DOHH2 (cell line): ENCODE data around the gene GMPR.

Experiments
- H3F3A ChIP-seq: fragments of 200-600 bp; sonication (generic), shearing (Covaris generic); 2 replicates; pipeline ENCODE4 v1.6.0; 2016; ENCODE audit warnings: antibody characterized with exemption, mild to moderate bottlenecking; ENCODE audit not compliant: control insufficient read depth, insufficient read depth
- H3K27ac ChIP-seq: fragments of 200-600 bp; sonication (generic); 2 replicates; pipeline ENCODE4 v1.5.1; 2014; ENCODE audit warnings: low read depth, mild to moderate bottlenecking, low read length, moderate library complexity
- H3K27me3 ChIP-seq: fragments of 200-600 bp; sonication (generic); 2 replicates; pipeline ENCODE4 v1.6.1; 2014; ENCODE audit warnings: mild to moderate bottlenecking, low read length, mixed read lengths; ENCODE audit not compliant: control insufficient read depth
- H3K36me3 ChIP-seq: fragments of 200-600 bp; sonication (generic); 2 replicates; pipeline ENCODE4 v1.6.1; 2014; ENCODE audit warnings: mild to moderate bottlenecking, low read length, moderate library complexity, mixed read lengths; ENCODE audit not compliant: control insufficient read depth
- H3K4me1 ChIP-seq: fragments of 200-600 bp; sonication (generic); 2 replicates; pipeline ENCODE4 v1.6.1; 2014; ENCODE audit warnings: mild to moderate bottlenecking, low read length, mixed read lengths; ENCODE audit not compliant: control insufficient read depth
- H3K4me2 ChIP-seq: fragments of 200-600 bp; sonication (generic); 2 replicates; pipeline ENCODE4 v1.6.0; 2014; ENCODE audit warnings: mild to moderate bottlenecking, low read length, moderate library complexity
- H3K4me3 ChIP-seq: fragments of 200-600 bp; sonication (generic); 2 replicates; pipeline ENCODE4 v1.5.1; 2014; ENCODE audit warnings: mild to moderate bottlenecking, low read length, mixed read lengths
- H3K79me2 ChIP-seq: fragments of 200-600 bp; sonication (generic); 2 replicates; pipeline ENCODE4 v1.6.1; 2014; ENCODE audit warnings: mild to moderate bottlenecking, low read length, mixed read lengths; ENCODE audit not compliant: control insufficient read depth
- H3K9me2 ChIP-seq: fragments of 200-600 bp; sonication (generic); replicated peaks from 2 replicates; pipeline ENCODE4 v1.6.1; 2014; ENCODE audit warnings: mild to moderate bottlenecking, low read length, mixed read lengths; ENCODE audit not compliant: control insufficient read depth
- H3K9me3 ChIP-seq: fragments of 200-600 bp; sonication (generic); 2 replicates; pipeline ENCODE4 v1.6.1; 2014; ENCODE audit warnings: antibody characterized with exemption, low read length, mixed read lengths; ENCODE audit not compliant: control insufficient read depth, insufficient read depth
- H4K20me1 ChIP-seq: fragments of 200-600 bp; sonication (generic); 2 replicates; pipeline ENCODE4 v1.6.0; 2014; ENCODE audit warnings: low read depth, mild to moderate bottlenecking, antibody characterized with exemption, low read length, moderate library complexity; ENCODE audit not compliant: control insufficient read depth, insufficient read depth
- CTCF ChIP-seq: fragments of 200-600 bp; sonication (generic); IDR thresholded peaks from one replicate; pipeline ENCODE4 v1.5.1; 2014; ENCODE audit warnings: antibody characterized with exemption, mild to moderate bottlenecking, low read depth, low read length; ENCODE audit not compliant: poor library complexity, severe bottlenecking
- EZH2phosphoT487 ChIP-seq: fragments of 200-600 bp; sonication (generic); IDR thresholded peaks from 2 replicates; pipeline ENCODE4 v1.6.1; 2017; ENCODE audit warnings: borderline replicate concordance, mild to moderate bottlenecking, antibody characterized with exemption, low read length, moderate library complexity, mixed read lengths

Gene GMPR

GRCh38 chr6:16253399-16254144 lies 15.2 kb downstream of the GMPR start:
- Histone ChIP-seq H4K20me1 (no peaks in the 10 kb centered on the region), H3K27me3 (peaks cover 3% of the 10 kb centered on the region; the same call in 1 of the 2 replicates), H3K79me2 (no peaks in the 10 kb centered on the region), H3F3A (no peaks in the 10 kb centered on the region), H3K4me2 (no peak overlapping the region), H3K36me3 (no peaks in the 10 kb centered on the region), H3K27ac (no peak overlapping the region), H3K9me3 (no peaks in the 10 kb centered on the region), H3K4me1 (no peaks in the 10 kb centered on the region), H3K4me3 (no peak overlapping the region), H3K9me2 (no peaks in the 10 kb centered on the region)
- TF ChIP-seq EZH2phosphoT487 = no peak

GRCh38 chr6:16254535-16254934 lies 16.1 kb downstream of the GMPR start:
- H3K27ac ChIP-seq = no peak overlapping the region
- H3K4me1 ChIP-seq = no peaks in the 10 kb centered on the region
- H3K9me3 ChIP-seq = no peaks in the 10 kb centered on the region
- no peaks in the 10 kb centered on the region for H3K9me2 ChIP-seq
- no peaks in the 10 kb centered on the region for H3K79me2 ChIP-seq
- H3K4me3 ChIP-seq = no peak overlapping the region
- no peaks in the 10 kb centered on the region for H3K36me3 ChIP-seq
- H3K4me2 ChIP-seq = no peak overlapping the region
- TF ChIP-seq CTCF = no peak
- no peak for TF ChIP-seq EZH2phosphoT487
- no peaks in the 10 kb centered on the region for H4K20me1 ChIP-seq
- no peaks in the 10 kb centered on the region for H3F3A ChIP-seq
- peaks cover 3% of the 10 kb centered on the region; the same call in 1 of the 2 replicates for H3K27me3 ChIP-seq

- H3F3A ChIP-seq = no peaks in the 10 kb centered on the region
- peaks cover 3% of the 10 kb centered on the region; the same call in 1 of the 2 replicates for H3K27me3 ChIP-seq
- no peak overlapping the region for H3K27ac ChIP-seq
- H3K9me3 ChIP-seq = no peaks in the 10 kb centered on the region
- H3K4me2 ChIP-seq = no peak overlapping the region
- H3K36me3 ChIP-seq = no peaks in the 10 kb centered on the region
- H3K4me3 ChIP-seq = no peak overlapping the region
- H4K20me1 ChIP-seq = no peaks in the 10 kb centered on the region
- H3K4me1 ChIP-seq = no peaks in the 10 kb centered on the region
- no peak for TF ChIP-seq EZH2phosphoT487
- no peak for TF ChIP-seq CTCF
- no peaks in the 10 kb centered on the region for H3K9me2 ChIP-seq
- no peaks in the 10 kb centered on the region for H3K79me2 ChIP-seq
These were observed 18.4 kb downstream of the GMPR start for GRCh38 chr6:16256781-16257180.

- no peaks in the 10 kb centered on the region for H3K36me3 ChIP-seq
- no peaks in the 10 kb centered on the region for H3F3A ChIP-seq
- no peaks in the 10 kb centered on the region for H3K9me3 ChIP-seq
- H4K20me1 ChIP-seq = no peaks in the 10 kb centered on the region
- H3K27ac ChIP-seq = no peak overlapping the region
- no peak for TF ChIP-seq CTCF
- TF ChIP-seq EZH2phosphoT487 = no peak
- peaks cover 3% of the 10 kb centered on the region; the same call in 1 of the 2 replicates for H3K27me3 ChIP-seq
- H3K4me1 ChIP-seq = no peaks in the 10 kb centered on the region
- no peaks in the 10 kb centered on the region for H3K79me2 ChIP-seq
- no peaks in the 10 kb centered on the region for H3K9me2 ChIP-seq
- no peak overlapping the region for H3K4me2 ChIP-seq
- no peak overlapping the region for H3K4me3 ChIP-seq
These were observed 19.8 kb downstream of the GMPR start for GRCh38 chr6:16257999-16258708.
